Ovary (tissue), 3 donors: ENCODE results near the gene ZNF879.

Experiments
- CTCF ChIP-seq, 3 donors: fragments of 450-650 bp in 2 of 3; fragments of 200-600 bp in 1 of 3; IDR thresholded peaks; one replicate each; pipeline versions ENCODE4 v1.5.1 to v1.8.0; 2016 to 2022; ENCODE audit warnings: antibody characterized with exemption in 3 of 3, mild to moderate bottlenecking in 1 of 3
- POLR2A ChIP-seq: fragments of 450-650 bp; IDR thresholded peaks from one replicate; pipeline ENCODE4 v1.6.1; 2017; ENCODE audit warnings: antibody characterized with exemption, mild to moderate bottlenecking, moderate library complexity
- donor health status: DM: no; HTN: no; CAD: no.

- TF ChIP-seq CTCF (IDR thresholded peaks at IDR 0.05) = no peak
- TF ChIP-seq POLR2A = no peak
These were observed 39.2 kb upstream of the ZNF879 start for GRCh38 chr5:178984145-178985072.
